Caco-2 (cell line): Measurements from ENCODE around the gene PARD3B. TPM values are rescaled to one million over a fixed set of nuclear protein-coding genes. Genes with fewer than 3 reads are reported as not detected.

Experiments
- BruUV-seq: library from RNA; stranded (reverse); fragments of 400-500 nt; replicated peaks from 2 replicates; lab custom pipeline; 2021; lab: Mats Ljungman, UMichigan
- CTCF ChIA-PET: fragments of 300-600 bp; sonication (Branson Sonifier 250); formaldehyde crosslinking; loops from one replicate; lab custom pipeline; 2022; ENCODE audit warnings: antibody characterized with exemption; lab: Charles Lee
- POLR2A ChIA-PET: fragments of 300-600 bp; sonication (Branson Sonifier 250); formaldehyde crosslinking; loops from one replicate; lab custom pipeline; 2022; ENCODE audit warnings: antibody characterized with exemption; lab: Charles Lee
- DNase-seq, 2 experiments: peaks; one replicate each; pipeline versions ENCODE4 v3.0.0 to v3.0.0-alpha.2; 2020 to 2022
- H3K27me3 ChIP-seq: replicated peaks from 2 replicates; pipeline ENCODE4 v1.6.0; 2011; ENCODE audit warnings: low read length; ENCODE audit not compliant: control insufficient read depth, insufficient read depth
- H3K36me3 ChIP-seq: 2 replicates; pipeline ENCODE4 v1.5.1; 2011; ENCODE audit warnings: low read length; ENCODE audit not compliant: control insufficient read depth, insufficient read depth
- H3K4me1 ChIP-seq: fragments of 250-450 bp; sonication (Bioruptor Pico); 2 replicates; pipeline ENCODE4 v1.5.1; 2020; ENCODE audit warnings: mild to moderate bottlenecking
- H3K4me3 ChIP-seq: 2 replicates; pipeline ENCODE4 v1.5.1; 2011; ENCODE audit warnings: low read depth, mild to moderate bottlenecking, control low read depth, low read length
- H3K9me3 ChIP-seq: fragments of 250-450 bp; sonication (Bioruptor Pico); 2 replicates; pipeline ENCODE4 v1.5.1; 2020; ENCODE audit warnings: mild to moderate bottlenecking, moderate library complexity
- H3K27ac Mint-ChIP-seq: one replicate; pipeline ENCODE4 v1.8.0; 2022; ENCODE audit warnings: mixed read lengths; ENCODE audit not compliant: unreplicated experiment
- H3K27me3 Mint-ChIP-seq: one replicate; pipeline ENCODE4 v1.8.0; 2022; ENCODE audit warnings: mixed read lengths; ENCODE audit not compliant: insufficient read depth, unreplicated experiment
- H3K36me3 Mint-ChIP-seq: one replicate; pipeline ENCODE4 v1.8.0; 2022; ENCODE audit warnings: mild to moderate bottlenecking, mixed read lengths; ENCODE audit not compliant: insufficient read depth, unreplicated experiment
- H3K4me1 Mint-ChIP-seq: one replicate; pipeline ENCODE4 v1.8.0; 2022; ENCODE audit warnings: low read depth, mixed read lengths; ENCODE audit not compliant: unreplicated experiment
- H3K4me3 Mint-ChIP-seq: one replicate; pipeline ENCODE4 v1.8.0; 2022; ENCODE audit warnings: mild to moderate bottlenecking, moderate library complexity, mixed read lengths; ENCODE audit not compliant: unreplicated experiment
- H3K9me3 Mint-ChIP-seq: one replicate; pipeline ENCODE4 v1.8.0; 2022; ENCODE audit warnings: mixed read lengths; ENCODE audit not compliant: unreplicated experiment
- intact Hi-C: fragments of 100-400 bp; cut with micrococcal nuclease; formaldehyde crosslinking; loops from one replicate; pipeline ENCODE4 v1.10.0; 2022; ENCODE audit not compliant: unreplicated experiment
- total RNA-seq: library from RNA; stranded (reverse); gene quantifications from 2 replicates; pipeline ENCODE4 v1.2.3, GENCODE V29; 2022
- TF ChIP-seq, protein P1 (sequence below), 2 experiments: fragments of 200-600 bp in 1 of 2; IDR thresholded peaks; 1 replicate in 1 of 2; 2 replicates in 1 of 2; pipeline versions ENCODE4 v1.5.1 to v1.8.0; 2011 to 2022; ENCODE audit warnings: antibody characterized with exemption in 1 of 2, control low read depth in 1 of 2, inconsistent platforms in 1 of 2, low read depth in 1 of 2, low read length in 1 of 2, mild to moderate bottlenecking in 1 of 2, moderate library complexity in 1 of 2; ENCODE audit not compliant: insufficient read depth in 1 of 2, severe bottlenecking in 1 of 2, unreplicated experiment in 1 of 2

PARD3B gene
- total RNA-seq, 1 experiment from 2014 or later: 68.9 TPM

DNA sequence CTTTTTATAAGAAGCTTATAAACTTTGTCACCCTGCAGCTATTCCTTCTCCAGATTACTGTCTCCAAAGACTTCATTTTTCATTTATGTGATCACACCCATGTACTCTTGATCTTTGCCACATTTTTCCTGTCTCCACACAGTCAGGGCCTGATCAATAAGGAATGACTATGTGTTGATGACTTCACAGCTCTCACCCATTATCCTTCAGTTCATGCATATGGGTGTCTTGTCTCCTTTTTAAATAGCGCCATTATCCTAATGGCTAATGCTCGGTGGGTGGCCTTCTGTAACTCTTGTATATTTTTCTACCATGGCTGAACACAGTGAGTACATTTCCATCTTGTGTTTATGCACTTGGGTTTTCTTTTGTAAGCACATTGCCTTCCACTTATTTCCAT is 801.4 kb downstream of the PARD3B start:
- Mint-ChIP-seq H3K4me3 (no peak overlapping the region), H3K9me3 (no peaks in the 10 kb centered on the region), H3K36me3 (peaks cover 12% of the 10 kb centered on the region), H3K27me3 (no peaks in the 10 kb centered on the region), H3K4me1 (no peaks in the 10 kb centered on the region), H3K27ac (no peak overlapping the region)
- POLR2A ChIA-PET: interaction anchor here (0.6 kb wide), 1 partner anchor 411 kb away, joined by 4 read pairs; no protein-coding TSS in a partner anchor
- CTCF ChIA-PET: no interaction called here
- no peak for DNase-seq
- Histone ChIP-seq H3K9me3 (no peaks in the 10 kb centered on the region), H3K4me1 (no peaks in the 10 kb centered on the region), H3K27me3 (no peaks in the 10 kb centered on the region), H3K4me3 (no peak overlapping the region), H3K36me3 (no peaks in the 10 kb centered on the region)
- intact Hi-C loops: no loop called here
- no TSS peak for BruUV-seq
- TF ChIP-seq, protein P1, sequence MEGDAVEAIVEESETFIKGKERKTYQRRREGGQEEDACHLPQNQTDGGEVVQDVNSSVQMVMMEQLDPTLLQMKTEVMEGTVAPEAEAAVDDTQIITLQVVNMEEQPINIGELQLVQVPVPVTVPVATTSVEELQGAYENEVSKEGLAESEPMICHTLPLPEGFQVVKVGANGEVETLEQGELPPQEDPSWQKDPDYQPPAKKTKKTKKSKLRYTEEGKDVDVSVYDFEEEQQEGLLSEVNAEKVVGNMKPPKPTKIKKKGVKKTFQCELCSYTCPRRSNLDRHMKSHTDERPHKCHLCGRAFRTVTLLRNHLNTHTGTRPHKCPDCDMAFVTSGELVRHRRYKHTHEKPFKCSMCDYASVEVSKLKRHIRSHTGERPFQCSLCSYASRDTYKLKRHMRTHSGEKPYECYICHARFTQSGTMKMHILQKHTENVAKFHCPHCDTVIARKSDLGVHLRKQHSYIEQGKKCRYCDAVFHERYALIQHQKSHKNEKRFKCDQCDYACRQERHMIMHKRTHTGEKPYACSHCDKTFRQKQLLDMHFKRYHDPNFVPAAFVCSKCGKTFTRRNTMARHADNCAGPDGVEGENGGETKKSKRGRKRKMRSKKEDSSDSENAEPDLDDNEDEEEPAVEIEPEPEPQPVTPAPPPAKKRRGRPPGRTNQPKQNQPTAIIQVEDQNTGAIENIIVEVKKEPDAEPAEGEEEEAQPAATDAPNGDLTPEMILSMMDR (IDR thresholded peaks at IDR 0.05; ENCODE audit: insufficient read depth in 1 of 2, low read depth in 1 of 2, low read length in 1 of 2, severe bottlenecking in 1 of 2, unreplicated experiment in 1 of 2): no peak

GRCh38 chr2:205347899-205348298 is 802.6 kb downstream of the PARD3B start:
- no TSS peak for BruUV-seq
- H3K36me3 Mint-ChIP-seq: peaks cover 12% of the 10 kb centered on the region
- H3K4me1 ChIP-seq: no peaks in the 10 kb centered on the region
- ChIA-PET CTCF (interaction anchor here (0.6 kb wide), 1 partner anchor 18 kb away, joined by 8 read pairs; no protein-coding TSS in a partner anchor), POLR2A (no interaction called here)
- intact Hi-C loops: no loop called here
- H3K27me3 Mint-ChIP-seq: no peaks in the 10 kb centered on the region
- TF ChIP-seq, protein P1 (IDR thresholded peaks at IDR 0.05; ENCODE audit: insufficient read depth in 1 of 2, low read depth in 1 of 2, low read length in 1 of 2, severe bottlenecking in 1 of 2, unreplicated experiment in 1 of 2): no peak
- no peaks in the 10 kb centered on the region for H3K9me3 ChIP-seq
- DNase-seq: no peak
- H3K9me3 Mint-ChIP-seq: no peaks in the 10 kb centered on the region
- H3K27me3 ChIP-seq: no peaks in the 10 kb centered on the region
- no peak overlapping the region for H3K4me3 ChIP-seq
- H3K4me3 Mint-ChIP-seq: no peak overlapping the region
- peak overlapping the region; percentile 13 for H3K27ac Mint-ChIP-seq
- no peaks in the 10 kb centered on the region for H3K36me3 ChIP-seq
- no peaks in the 10 kb centered on the region for H3K4me1 Mint-ChIP-seq

DNA sequence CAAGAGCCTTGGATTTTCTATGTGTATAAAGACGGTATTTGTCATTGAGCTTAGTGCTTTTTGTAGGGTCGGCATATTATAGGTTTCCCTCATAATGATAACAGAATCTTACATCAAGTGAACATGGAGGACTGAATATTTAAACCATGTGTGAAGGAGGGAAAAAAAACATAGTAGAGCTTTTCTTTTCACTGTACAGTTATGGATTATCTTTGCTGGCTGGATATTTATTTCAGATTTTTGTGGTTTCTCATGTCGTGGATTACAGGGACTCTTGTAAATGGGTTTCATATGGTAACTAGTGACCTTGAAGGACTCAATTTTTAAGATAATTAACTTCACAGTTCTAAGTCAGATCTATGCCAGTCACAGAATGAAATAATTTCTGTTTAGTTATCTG is 806.8 kb downstream of the PARD3B start:
- H3K4me3 ChIP-seq: no peak overlapping the region
- Mint-ChIP-seq H3K27me3 (no peaks in the 10 kb centered on the region), H3K36me3 (peaks cover 14% of the 10 kb centered on the region), H3K4me1 (peaks cover 4% of the 10 kb centered on the region), H3K9me3 (no peaks in the 10 kb centered on the region), H3K27ac (no peak overlapping the region), H3K4me3 (no peak overlapping the region)
- TF ChIP-seq, protein P1 (IDR thresholded peaks at IDR 0.05; ENCODE audit: insufficient read depth in 1 of 2, low read depth in 1 of 2, low read length in 1 of 2, severe bottlenecking in 1 of 2, unreplicated experiment in 1 of 2): no peak
- no peak for DNase-seq
- intact Hi-C loops: loop anchor here (10.0 kb wide), 1 partner anchor 583 kb away; no protein-coding TSS in a partner anchor
- H3K27me3 ChIP-seq: no peaks in the 10 kb centered on the region
- no TSS peak for BruUV-seq
- H3K36me3 ChIP-seq: no peaks in the 10 kb centered on the region
- H3K4me1 ChIP-seq: peaks cover 3% of the 10 kb centered on the region
- CTCF ChIA-PET: no interaction called here
- POLR2A ChIA-PET: no interaction called here
- no peaks in the 10 kb centered on the region for H3K9me3 ChIP-seq
